PFSK-1 (cell line): ENCODE measurements around the gene CARMIL1. TPM values are rescaled to one million over a fixed set of nuclear protein-coding genes. Genes with fewer than 3 reads are reported as not detected.

Source experiments
- FOXP2 ChIP-seq: optimal IDR thresholded peaks from 2 replicates; pipeline ENCODE3; 2011; ENCODE audit warnings: borderline replicate concordance, control low read depth, inconsistent platforms; ENCODE audit not compliant: insufficient read depth; ENCODE audit errors: extremely low read length, extremely low read depth
- POLR2AphosphoS5 ChIP-seq: IDR thresholded peaks from 2 replicates; pipeline ENCODE4 v1.6.1; 2012; ENCODE audit warnings: low read depth, mild to moderate bottlenecking, control low read depth, low read length, moderate library complexity
- REST ChIP-seq, 2 experiments: IDR thresholded peaks; 2 replicates each; pipeline versions ENCODE4 v1.6.1 to v1.8.0; 2011 to 2012; ENCODE audit warnings: low read depth in 2 of 2, low read length in 2 of 2, control low read depth in 1 of 2, inconsistent platforms in 1 of 2, mild to moderate bottlenecking in 1 of 2, moderate library complexity in 1 of 2; ENCODE audit not compliant: insufficient read depth in 1 of 2
- SIN3A ChIP-seq: IDR thresholded peaks from 2 replicates; pipeline ENCODE4 v1.6.1; 2012; ENCODE audit warnings: mild to moderate bottlenecking, low read length, moderate library complexity, borderline replicate concordance; ENCODE audit not compliant: insufficient read depth
- TAF1 ChIP-seq: IDR thresholded peaks from 2 replicates; pipeline ENCODE4 v1.6.1; 2012; ENCODE audit warnings: low read length, control low read depth, borderline replicate concordance; ENCODE audit not compliant: insufficient read depth
- polyA plus RNA-seq: library from polyadenylated mRNA; unstranded; fragments of >200 nt; gene quantifications from one replicate; pipeline ENCODE4 v1.2.1, GENCODE V29; 2012; ENCODE audit warnings: low read depth, missing spikeins; ENCODE audit not compliant: insufficient read length

The CARMIL1 gene
- polyA plus RNA-seq, result not detected

- no peak for TF ChIP-seq POLR2AphosphoS5
- no peak for TF ChIP-seq FOXP2
- TF ChIP-seq SIN3A, result no peak
- TF ChIP-seq TAF1, result no peak
These were observed at the start of gene CARMIL1 for GRCh38 chr6:25278914-25279747. Gene CARMIL1 (plus strand): TSS chr6:25279374. CDS start chr6:25279796, 422 bp downstream.

- no peak for TF ChIP-seq FOXP2
- no peak for TF ChIP-seq POLR2AphosphoS5
- TF ChIP-seq TAF1, result no peak
- TF ChIP-seq REST (IDR thresholded peaks at IDR 0.05; ENCODE audit: insufficient read depth in 1 of 2, low read depth in 2 of 2, low read length in 2 of 2), result no peak
- no peak for TF ChIP-seq SIN3A
These were observed 49.4 kb upstream of the CARMIL1 start for GRCh38 chr6:25229671-25230321.

- TF ChIP-seq SIN3A (no peak), TAF1 (no peak), REST (IDR thresholded peaks at IDR 0.05; ENCODE audit: insufficient read depth in 1 of 2, low read depth in 2 of 2, low read length in 2 of 2) (no peak), FOXP2 (no peak), POLR2AphosphoS5 (no peak)
These were observed 46.7 kb upstream of the CARMIL1 start for GRCh38 chr6:25232479-25232878.

- TF ChIP-seq REST (IDR thresholded peaks at IDR 0.05; ENCODE audit: insufficient read depth in 1 of 2, low read depth in 2 of 2, low read length in 2 of 2) (no peak), POLR2AphosphoS5 (no peak), SIN3A (no peak), TAF1 (no peak)
These were observed 45.9 kb upstream of the CARMIL1 start for GRCh38 chr6:25233226-25233625.

- TF ChIP-seq TAF1 (no peak), SIN3A (no peak), REST (IDR thresholded peaks at IDR 0.05; ENCODE audit: insufficient read depth in 1 of 2, low read depth in 2 of 2, low read length in 2 of 2) (no peak), FOXP2 (no peak), POLR2AphosphoS5 (no peak)
These were observed 41.6 kb upstream of the CARMIL1 start for GRCh38 chr6:25237579-25237978.
